Esophagus squamous epithelium (tissue), 5 donors: ENCODE results near the gene SH2D6. TPM values are rescaled to one million over a fixed set of nuclear protein-coding genes. Genes with fewer than 3 reads are reported as not detected.
A peak's percentile ranks its signal among the peaks of the same experiment; 100 is the strongest.

ENCODE experiments used
- DNase-seq: peaks from one replicate; lab custom pipeline; 2025; lab: John Stamatoyannopoulos, UW
- H3K27ac ChIP-seq, 4 donors: fragments of 200-600 bp; sonication (generic); one replicate each; pipeline ENCODE4 v1.5.1; 2016 to 2019; ENCODE audit warnings: mild to moderate bottlenecking in 1 of 4
- H3K27me3 ChIP-seq, 4 donors: fragments of 200-600 bp; sonication (generic); 1 replicate in 3 of 4; 2 replicates in 1 of 4; pipeline versions ENCODE4 v1.5.1 to v1.6.0; 2017 to 2021; ENCODE audit warnings: antibody characterized with exemption in 1 of 4
- H3K36me3 ChIP-seq, 3 donors: fragments of 200-600 bp; sonication (generic); one replicate each; pipeline ENCODE4 v1.5.1; 2016 to 2019
- H3K4me1 ChIP-seq, 3 donors: fragments of 200-600 bp; sonication (generic); one replicate each; pipeline ENCODE4 v1.5.1; 2017 to 2019
- H3K4me3 ChIP-seq, 4 donors: fragments of 200-600 bp; sonication (generic); 1 replicate in 3 of 4; 2 replicates in 1 of 4; pipeline ENCODE4 v1.5.1; 2016 to 2019; ENCODE audit warnings: mild to moderate bottlenecking in 2 of 4, moderate library complexity in 1 of 4
- H3K9me3 ChIP-seq, 3 donors: fragments of 200-600 bp; sonication (generic); one replicate each; pipeline ENCODE4 v1.5.1; 2016 to 2019
- POLR2A ChIP-seq, 4 donors: fragments of 450-650 bp; IDR thresholded peaks; one replicate each; pipeline ENCODE4 v1.6.1; 2017; ENCODE audit warnings: antibody characterized with exemption in 4 of 4, mild to moderate bottlenecking in 4 of 4, moderate library complexity in 3 of 4
- WGBS, 2 donors: methylation state at CpG; one replicate each; pipeline ENCODE4 v1.1.5; 2018; 5-methylcytosine and 5-hydroxymethylcytosine counted together
- intact Hi-C: fragments of 100-400 bp; cut with DNase I; formaldehyde crosslinking; loops from one replicate; pipeline ENCODE4 v1.15.0; 2022
- total RNA-seq, 4 donors: library from RNA; depleted of rRNA; stranded (reverse); fragments of >200 nt; gene quantifications; one replicate each; pipeline ENCODE4 v1.1.0, GENCODE V29; 2016
- TF ChIP-seq, protein P1 (sequence below), 6 experiments: fragments of 450-650 bp in 4 of 6; fragments of 200-600 bp in 2 of 6; sonication (generic) in 2 of 6; IDR thresholded peaks; one replicate each; pipeline ENCODE4 v1.5.1; 2016 to 2019; ENCODE audit warnings: antibody characterized with exemption in 6 of 6, mild to moderate bottlenecking in 4 of 6, moderate library complexity in 4 of 6
- donor health status: DM: yes; HTN: yes; CAD: no.

Gene SH2D6
- total RNA-seq, 4 donors from 2014 or later, result 0.50 TPM; not detected in 3

DNA sequence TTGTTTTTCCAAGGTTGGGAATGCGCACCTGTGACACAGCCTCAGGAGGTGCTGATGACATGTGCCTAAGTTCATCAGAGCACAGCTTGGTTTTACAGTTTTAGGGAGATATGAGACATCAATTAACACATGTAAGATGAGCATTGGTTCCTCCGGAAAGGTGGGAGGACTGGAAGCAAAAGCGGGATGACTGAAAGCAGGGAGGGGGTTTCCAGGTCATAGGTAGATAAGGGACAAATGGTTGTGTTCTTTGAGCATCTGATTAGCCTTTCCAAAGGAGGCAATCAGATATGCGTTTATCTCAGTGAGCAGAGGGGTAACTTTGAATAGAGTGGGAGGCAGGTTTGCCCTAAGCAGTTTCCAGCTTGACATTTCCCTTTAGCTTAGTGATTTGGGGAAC lies 34.7 kb upstream of the SH2D6 start:
- TF ChIP-seq, protein P1, sequence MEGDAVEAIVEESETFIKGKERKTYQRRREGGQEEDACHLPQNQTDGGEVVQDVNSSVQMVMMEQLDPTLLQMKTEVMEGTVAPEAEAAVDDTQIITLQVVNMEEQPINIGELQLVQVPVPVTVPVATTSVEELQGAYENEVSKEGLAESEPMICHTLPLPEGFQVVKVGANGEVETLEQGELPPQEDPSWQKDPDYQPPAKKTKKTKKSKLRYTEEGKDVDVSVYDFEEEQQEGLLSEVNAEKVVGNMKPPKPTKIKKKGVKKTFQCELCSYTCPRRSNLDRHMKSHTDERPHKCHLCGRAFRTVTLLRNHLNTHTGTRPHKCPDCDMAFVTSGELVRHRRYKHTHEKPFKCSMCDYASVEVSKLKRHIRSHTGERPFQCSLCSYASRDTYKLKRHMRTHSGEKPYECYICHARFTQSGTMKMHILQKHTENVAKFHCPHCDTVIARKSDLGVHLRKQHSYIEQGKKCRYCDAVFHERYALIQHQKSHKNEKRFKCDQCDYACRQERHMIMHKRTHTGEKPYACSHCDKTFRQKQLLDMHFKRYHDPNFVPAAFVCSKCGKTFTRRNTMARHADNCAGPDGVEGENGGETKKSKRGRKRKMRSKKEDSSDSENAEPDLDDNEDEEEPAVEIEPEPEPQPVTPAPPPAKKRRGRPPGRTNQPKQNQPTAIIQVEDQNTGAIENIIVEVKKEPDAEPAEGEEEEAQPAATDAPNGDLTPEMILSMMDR (IDR thresholded peaks at IDR 0.05), result no peak
- TF ChIP-seq POLR2A (IDR thresholded peaks at IDR 0.05), result no peak
- H3K4me3 ChIP-seq, result no peak overlapping the region
- H3K4me1 ChIP-seq, result peaks cover 0 to under 1% (median 0%) of the 10 kb centered on the region in 3 donors
- peaks cover 0 to 84% (median 22%) of the 10 kb centered on the region in 3 donors for H3K36me3 ChIP-seq
- H3K9me3 ChIP-seq, result no peaks in the 10 kb centered on the region
- no peak overlapping the region for H3K27ac ChIP-seq
- WGBS, 2 donors, result 76 to 89% methylated on average over 4 of the region's 4 CpGs
- H3K27me3 ChIP-seq, result no peaks in the 10 kb centered on the region
- intact Hi-C loops, result no loop called here
- no peak for DNase-seq

DNA sequence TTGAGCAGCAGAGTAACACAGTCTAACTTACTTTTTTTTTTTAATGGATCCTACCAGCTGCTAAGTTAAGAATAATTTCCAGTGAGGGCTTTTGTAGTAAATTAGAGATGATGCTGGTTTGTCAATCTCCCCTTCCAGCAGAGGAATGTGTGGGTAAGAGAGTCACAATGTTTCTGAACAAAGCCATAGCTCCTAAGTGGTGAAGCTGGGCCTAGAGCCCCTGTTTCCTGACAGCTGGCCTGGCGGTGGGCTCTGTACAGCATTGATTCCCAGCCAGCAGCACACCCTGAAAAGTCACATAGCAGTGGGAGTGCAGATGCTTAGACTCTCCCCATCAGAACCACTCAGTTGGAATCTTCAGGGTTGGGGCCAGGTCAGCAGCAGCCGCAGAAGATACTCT lies 32.8 kb upstream of the SH2D6 start:
- TF ChIP-seq POLR2A (IDR thresholded peaks at IDR 0.05), result no peak
- TF ChIP-seq, protein P1 (IDR thresholded peaks at IDR 0.05), result no peak
- Histone ChIP-seq H3K27me3 (no peaks in the 10 kb centered on the region), H3K9me3 (no peaks in the 10 kb centered on the region), H3K4me3 (no peak overlapping the region), H3K27ac (no peak overlapping the region), H3K4me1 (no peaks in the 10 kb centered on the region), H3K36me3 (peaks cover 9 to 84% (median 19%) of the 10 kb centered on the region in 3 donors)
- 71 to 100% methylated on average over 1 to 2 of the region's 2 CpGs for WGBS, 2 donors
- intact Hi-C loops, result no loop called here
- no peak for DNase-seq

DNA sequence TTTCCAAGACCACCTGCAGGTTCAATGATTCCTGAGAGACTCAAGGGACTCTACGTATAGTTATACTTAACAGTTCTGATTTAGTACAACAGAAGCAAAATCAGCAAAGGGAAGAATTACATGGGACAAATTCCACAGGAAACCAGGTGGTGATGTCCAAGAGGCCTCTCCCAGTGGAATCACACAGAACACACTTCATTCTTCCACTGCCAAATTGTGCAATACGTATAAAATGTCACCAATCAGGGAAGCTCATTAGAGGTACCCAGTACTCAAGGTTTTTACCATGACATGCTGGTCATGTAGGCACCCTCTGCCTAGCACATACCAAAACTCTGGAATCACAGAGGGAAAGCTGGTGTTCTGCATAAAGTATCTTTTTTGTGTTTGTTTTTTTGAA lies 30.8 kb upstream of the SH2D6 start:
- TF ChIP-seq, protein P1 (IDR thresholded peaks at IDR 0.05), result no peak
- no peak for TF ChIP-seq POLR2A (IDR thresholded peaks at IDR 0.05)
- WGBS, 2 donors, result 83 to 97% methylated on average over 2 of the region's 2 CpGs
- no peaks in the 10 kb centered on the region for H3K27me3 ChIP-seq
- H3K9me3 ChIP-seq, result no peaks in the 10 kb centered on the region
- no peak for DNase-seq
- no peak overlapping the region for H3K27ac ChIP-seq
- H3K36me3 ChIP-seq, result peaks cover 13 to 88% (median 19%) of the 10 kb centered on the region in 3 donors
- H3K4me3 ChIP-seq, result no peak overlapping the region
- intact Hi-C loops, result no loop called here
- H3K4me1 ChIP-seq, result no peaks in the 10 kb centered on the region

GRCh38 chr2:85388878-85389538 lies 29.5 kb upstream of the SH2D6 start:
- intact Hi-C loops, result no loop called here
- TF ChIP-seq POLR2A (IDR thresholded peaks at IDR 0.05), result no peak
- TF ChIP-seq, protein P1 (IDR thresholded peaks at IDR 0.05), result no peak
- no peak for DNase-seq
- H3K9me3 ChIP-seq, result no peaks in the 10 kb centered on the region
- no peaks in the 10 kb centered on the region for H3K27me3 ChIP-seq
- H3K27ac ChIP-seq, result no peak overlapping the region
- peaks cover 18 to 91% (median 19%) of the 10 kb centered on the region in 3 donors for H3K36me3 ChIP-seq
- WGBS, 2 donors, result 86 to 87% methylated on average over 4 to 7 of the region's 9 CpGs
- peaks cover 0 to 7% (median 0%) of the 10 kb centered on the region in 3 donors for H3K4me1 ChIP-seq
- H3K4me3 ChIP-seq, result no peak overlapping the region

DNA sequence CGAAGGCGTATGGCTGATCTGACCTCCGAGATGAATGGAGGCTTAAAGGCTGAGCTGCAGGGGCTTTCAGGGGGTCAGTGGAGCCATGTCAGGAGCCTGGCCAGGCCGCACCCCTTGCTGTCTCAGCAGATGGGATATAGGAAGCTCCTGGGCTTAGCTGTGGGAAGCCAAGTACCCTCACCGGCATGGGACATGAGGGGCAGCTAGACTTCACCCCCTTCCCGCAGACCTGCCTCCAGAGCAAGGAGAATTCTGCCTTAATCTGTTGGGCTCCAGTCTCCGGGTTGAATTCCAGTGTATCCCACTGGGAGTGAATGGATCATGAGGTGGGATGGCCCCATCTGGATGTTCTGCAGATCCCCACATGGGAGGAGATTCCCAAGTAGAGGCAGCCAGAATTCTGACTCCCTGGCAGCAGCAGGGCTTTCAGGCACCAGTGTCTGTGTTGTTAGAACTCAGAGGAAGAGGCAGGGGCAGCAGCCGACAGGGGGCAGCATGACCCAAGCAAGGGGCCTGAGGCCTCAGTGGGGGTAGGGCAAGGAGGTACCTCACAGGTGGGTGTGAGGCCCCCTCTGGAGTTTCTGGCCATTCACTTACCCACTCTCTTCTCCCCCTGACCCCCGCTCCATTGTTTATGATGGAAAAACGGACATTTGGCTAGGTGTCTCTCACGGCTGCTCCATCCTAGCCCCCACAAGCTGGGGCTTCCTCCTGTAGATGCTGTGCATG lies 27.4 kb upstream of the SH2D6 start:
- Histone ChIP-seq H3K9me3 (no peaks in the 10 kb centered on the region), H3K27ac (no peak overlapping the region), H3K4me1 (peaks cover 0 to 28% (median 0%) of the 10 kb centered on the region in 3 donors), H3K27me3 (no peaks in the 10 kb centered on the region), H3K36me3 (peaks cover 18 to 97% (median 18%) of the 10 kb centered on the region in 3 donors), H3K4me3 (no peak overlapping the region)
- WGBS, 2 donors, result 75 to 82% methylated on average over 7 of the region's 11 CpGs
- TF ChIP-seq, protein P1 (IDR thresholded peaks at IDR 0.05), result peak in 5 of 6 experiments; percentile 56 to 77 (median 58)
- no peak for TF ChIP-seq POLR2A (IDR thresholded peaks at IDR 0.05)
- intact Hi-C loops, result no loop called here
- no peak for DNase-seq
